Measurements from ENCODE around the gene MTRFR.

DNA sequence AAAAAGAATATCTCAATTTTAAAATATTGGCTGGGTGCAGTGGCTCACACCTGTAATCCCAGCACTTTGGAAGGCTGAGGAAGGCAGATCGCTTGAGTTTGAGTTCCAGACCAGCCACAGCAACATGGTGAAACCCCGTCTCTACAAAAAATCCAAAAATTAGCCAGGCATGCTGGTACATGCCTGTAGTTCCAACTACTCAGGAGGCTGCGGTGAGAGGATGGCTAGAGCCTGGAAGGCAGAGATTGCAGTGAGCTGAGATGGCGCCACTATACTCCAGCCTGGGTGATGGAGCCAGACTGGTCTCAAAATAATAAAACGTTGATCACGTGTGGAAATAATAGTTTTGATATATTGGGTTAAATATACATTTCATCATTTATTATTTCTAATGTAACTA is 5.7 kb downstream of the MTRFR start:
- TF ChIP-seq TAF1 (IDR thresholded peaks at IDR 0.05; ENCODE audit: low read depth, low read length), result no peak
- TF ChIP-seq POLR2AphosphoS5 (IDR thresholded peaks at IDR 0.05; ENCODE audit: low read depth, low read length), result no peak
- TF ChIP-seq POLR2A (IDR thresholded peaks at IDR 0.05; ENCODE audit: low read depth, low read length), result no peak
- TF ChIP-seq SPI1 (IDR thresholded peaks at IDR 0.05; ENCODE audit: low read depth, low read length), result no peak
- no peak for TF ChIP-seq PAX5 (IDR thresholded peaks at IDR 0.05; ENCODE audit: insufficient read depth, low read length, severe bottlenecking)
- TF ChIP-seq POU2F2 (IDR thresholded peaks at IDR 0.05; ENCODE audit: low read depth, low read length), result no peak
